Pancreas (tissue), 10 donors: ENCODE results near the gene ASZ1. TPM values are rescaled to one million over a fixed set of nuclear protein-coding genes. Genes with fewer than 3 reads are reported as not detected.

Experiments
- ATAC-seq, 4 donors: fragments of 200-7000 bp; cut with Tn5 transposase; one replicate each; pipeline versions ENCODE4 v1.8.0 to v1.9.1; 2020; ENCODE audit warnings: mild to moderate bottlenecking in 4 of 4, moderate library complexity in 4 of 4
- DNase-seq, 6 donors: peaks; one replicate each; pipeline ENCODE4 v3.0.0-alpha.2; 2020
- FAIRE-seq: peaks from 2 replicates; lab custom pipeline; 2012; peaks lifted over from hg19 to GRCh38; lab: Jason Lieb, UNC
- H3K27ac ChIP-seq, 4 donors: fragments of 200-600 bp; sonication (generic); 1 replicate in 3 of 4; 2 replicates in 1 of 4; pipeline versions ENCODE4 v1.5.0 to v1.8.0; 2020
- H3K27me3 ChIP-seq, 4 donors: fragments of 200-600 bp; one replicate each; pipeline ENCODE4 v1.8.0; 2021
- H3K36me3 ChIP-seq, 3 donors: fragments of 200-600 bp; sonication (generic) in 1 of 3; one replicate each; pipeline versions ENCODE4 v1.5.0 to v1.8.0; 2020 to 2021
- H3K4me1 ChIP-seq, 3 donors: fragments of 200-600 bp; one replicate each; pipeline ENCODE4 v1.8.0; 2021
- H3K4me3 ChIP-seq, 4 donors: fragments of 200-600 bp; sonication (generic) in 2 of 4; one replicate each; pipeline versions ENCODE4 v1.5.0 to v1.8.0; 2020 to 2021
- H3K9me3 ChIP-seq, 4 donors: fragments of 200-600 bp; one replicate each; pipeline ENCODE4 v1.8.0; 2021
- WGBS, 2 donors: extraction: QIAGEN DNeasy Blood & Tissue Kit; methylation state at CpG; one replicate each; pipeline ENCODE4 v1.1.7; 2013; 5-methylcytosine and 5-hydroxymethylcytosine counted together
- intact Hi-C, 3 donors: fragments of 100-400 bp; cut with DNase I; formaldehyde crosslinking; loops; one replicate each; pipeline versions ENCODE4 v1.11.1 to v1.14.2; 2022
- polyA plus RNA-seq, 2 donors: library from polyadenylated mRNA; stranded (reverse); fragments of 200-250 nt; gene quantifications; one replicate each; pipeline ENCODE4 v1.2.3, GENCODE V29; 2013
- total RNA-seq, 6 donors: library from RNA; stranded (reverse); fragmentation: NEBNext Ultra II Directional in 4 of 6; extraction: Animal tissue kit (Norgen Biotek cat#: 25700) in 4 of 6; gene quantifications; one replicate each; pipeline versions ENCODE4 v1.2.1 to v1.2.4, GENCODE V29; 2021 to 2023
- TF ChIP-seq, protein P1 (sequence below), 4 donors: fragments of 200-600 bp; sonication (generic) in 3 of 4; IDR thresholded peaks; one replicate each; pipeline versions ENCODE4 v1.5.0 to v1.8.0; 2021; ENCODE audit warnings: antibody characterized with exemption in 4 of 4
- donor health status: healthy with polysubstance abuse.
- donor health status: DM: no; HTN: no; CAD: no; lungs with moderate emphysema.
- donor health status: DM: no; HTN: no; CAD: no.
- donor health status: control.
- donor health status: control.
- donor health status: Bipolar disorder and iron deficiency.
- donor health status: DM: yes; HTN: yes; CAD: no.
- donor health status: DM: no; HTN: no; CAD: no.
- donor health status: DM: no; HTN: no; CAD: no.
- donor health status: DM: yes; HTN: yes; CAD: no.

Gene ASZ1
- total and polyA plus RNA-seq, 8 donors, result not detected

DNA sequence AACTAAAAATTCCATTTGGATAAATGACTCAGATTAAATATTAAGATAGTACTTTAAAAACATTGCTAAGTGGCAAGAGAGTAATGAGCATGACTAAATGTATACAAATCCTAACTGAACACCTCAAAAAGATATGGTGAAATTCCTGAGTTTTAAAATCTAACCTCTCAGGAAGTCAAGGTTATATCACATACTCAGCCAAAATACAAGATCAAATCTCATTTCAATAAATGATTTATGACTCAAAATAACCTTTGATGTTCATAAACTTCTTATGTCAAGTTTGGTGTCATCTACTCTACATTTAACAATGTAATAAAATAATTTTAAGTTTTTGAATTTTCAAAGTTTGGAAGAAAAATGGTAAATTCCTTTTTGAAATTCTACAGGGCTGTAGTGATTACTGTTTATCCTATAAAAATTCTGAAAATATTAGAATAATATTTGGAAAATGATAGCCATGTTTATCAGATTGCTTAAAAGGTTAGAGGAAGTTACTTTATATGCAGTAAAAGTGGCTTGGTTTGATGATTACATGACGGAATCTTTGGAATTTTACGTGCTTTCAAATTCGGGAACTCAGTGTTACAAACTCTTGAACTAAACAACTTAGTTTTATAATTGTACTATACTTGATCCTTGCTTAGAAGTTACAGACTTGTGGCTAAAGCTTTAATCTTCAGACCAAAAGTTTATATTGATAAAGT is 43.7 kb downstream of the ASZ1 start:
- Histone ChIP-seq H3K27ac (no peak overlapping the region), H3K4me1 (peaks cover 0 to 8% (median 0%) of the 10 kb centered on the region in 3 donors), H3K36me3 (no peaks in the 10 kb centered on the region), H3K27me3 (no peaks in the 10 kb centered on the region), H3K9me3 (no peaks in the 10 kb centered on the region), H3K4me3 (no peak overlapping the region)
- FAIRE-seq (no peak), ATAC-seq (no peak), DNase-seq (no peak)
- TF ChIP-seq, protein P1, sequence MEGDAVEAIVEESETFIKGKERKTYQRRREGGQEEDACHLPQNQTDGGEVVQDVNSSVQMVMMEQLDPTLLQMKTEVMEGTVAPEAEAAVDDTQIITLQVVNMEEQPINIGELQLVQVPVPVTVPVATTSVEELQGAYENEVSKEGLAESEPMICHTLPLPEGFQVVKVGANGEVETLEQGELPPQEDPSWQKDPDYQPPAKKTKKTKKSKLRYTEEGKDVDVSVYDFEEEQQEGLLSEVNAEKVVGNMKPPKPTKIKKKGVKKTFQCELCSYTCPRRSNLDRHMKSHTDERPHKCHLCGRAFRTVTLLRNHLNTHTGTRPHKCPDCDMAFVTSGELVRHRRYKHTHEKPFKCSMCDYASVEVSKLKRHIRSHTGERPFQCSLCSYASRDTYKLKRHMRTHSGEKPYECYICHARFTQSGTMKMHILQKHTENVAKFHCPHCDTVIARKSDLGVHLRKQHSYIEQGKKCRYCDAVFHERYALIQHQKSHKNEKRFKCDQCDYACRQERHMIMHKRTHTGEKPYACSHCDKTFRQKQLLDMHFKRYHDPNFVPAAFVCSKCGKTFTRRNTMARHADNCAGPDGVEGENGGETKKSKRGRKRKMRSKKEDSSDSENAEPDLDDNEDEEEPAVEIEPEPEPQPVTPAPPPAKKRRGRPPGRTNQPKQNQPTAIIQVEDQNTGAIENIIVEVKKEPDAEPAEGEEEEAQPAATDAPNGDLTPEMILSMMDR (IDR thresholded peaks at IDR 0.05), result no peak
- intact Hi-C loops, result loop anchor here in 1 of 3 donors (10.0 kb wide), 1 partner anchor 169 kb away; no protein-coding TSS in a partner anchor
- WGBS, 2 donors, result 39 to 44% methylated on average over 3 of the region's 3 CpGs

DNA sequence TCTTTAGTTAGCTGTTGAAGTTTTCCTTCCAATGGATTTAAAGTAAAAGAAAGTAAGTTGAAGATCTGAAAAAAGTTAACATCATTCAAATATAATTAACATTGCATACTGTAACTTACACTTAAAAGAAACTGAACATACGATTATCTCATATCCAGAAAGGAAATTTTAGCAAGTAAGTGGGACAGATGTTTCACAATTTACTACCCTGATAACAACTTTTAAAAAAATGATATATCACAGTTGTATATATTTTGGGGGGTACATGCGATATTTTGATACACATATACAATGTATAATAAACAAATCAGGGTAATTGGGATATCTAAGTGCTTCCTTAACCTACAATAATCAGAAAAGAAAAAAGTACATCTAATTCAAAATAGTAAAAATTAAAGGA is 44.2 kb downstream of the ASZ1 start:
- WGBS, 2 donors, result 71 to 75% methylated on average over 2 of the region's 2 CpGs
- ATAC-seq (no peak), FAIRE-seq (peak; percentile 9), DNase-seq (no peak)
- intact Hi-C loops, result loop anchor here in 1 of 3 donors (10.0 kb wide), 1 partner anchor 168 kb away; no protein-coding TSS in a partner anchor
- H3K36me3 ChIP-seq, result no peaks in the 10 kb centered on the region
- TF ChIP-seq, protein P1 (IDR thresholded peaks at IDR 0.05), result no peak
- H3K9me3 ChIP-seq, result no peaks in the 10 kb centered on the region
- H3K4me3 ChIP-seq, result no peak overlapping the region
- no peaks in the 10 kb centered on the region for H3K27me3 ChIP-seq
- peaks cover 0 to 8% (median 0%) of the 10 kb centered on the region in 3 donors for H3K4me1 ChIP-seq
- H3K27ac ChIP-seq, result no peak overlapping the region

DNA sequence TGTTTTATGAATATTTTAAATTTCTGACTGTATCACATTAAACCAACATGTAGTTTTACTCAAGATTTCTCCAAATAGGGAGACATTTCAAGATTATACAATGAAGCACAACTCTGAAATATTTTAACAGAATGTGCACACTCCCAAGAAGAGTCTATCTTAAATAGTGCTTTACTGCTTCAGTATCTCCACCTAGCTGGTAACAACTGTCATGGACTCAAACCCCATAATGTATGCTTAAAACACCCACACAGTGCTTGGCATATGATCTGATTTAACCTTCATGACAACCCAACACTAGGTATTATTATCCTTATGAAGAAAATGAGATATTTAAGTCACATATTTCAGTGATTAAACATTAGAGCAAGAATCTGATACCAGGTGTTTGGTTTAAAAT is 45.9 kb downstream of the ASZ1 start:
- FAIRE-seq, result no peak
- Histone ChIP-seq H3K27ac (no peak overlapping the region), H3K4me3 (no peak overlapping the region), H3K36me3 (no peaks in the 10 kb centered on the region), H3K9me3 (no peaks in the 10 kb centered on the region), H3K4me1 (peaks cover 0 to 8% (median 0%) of the 10 kb centered on the region in 3 donors), H3K27me3 (no peaks in the 10 kb centered on the region)
- ATAC-seq, result no peak
- intact Hi-C loops, result loop anchor here in 1 of 3 donors (10.0 kb wide), 1 partner anchor 167 kb away; no protein-coding TSS in a partner anchor
- TF ChIP-seq, protein P1 (IDR thresholded peaks at IDR 0.05), result no peak
- DNase-seq, result no peak

DNA sequence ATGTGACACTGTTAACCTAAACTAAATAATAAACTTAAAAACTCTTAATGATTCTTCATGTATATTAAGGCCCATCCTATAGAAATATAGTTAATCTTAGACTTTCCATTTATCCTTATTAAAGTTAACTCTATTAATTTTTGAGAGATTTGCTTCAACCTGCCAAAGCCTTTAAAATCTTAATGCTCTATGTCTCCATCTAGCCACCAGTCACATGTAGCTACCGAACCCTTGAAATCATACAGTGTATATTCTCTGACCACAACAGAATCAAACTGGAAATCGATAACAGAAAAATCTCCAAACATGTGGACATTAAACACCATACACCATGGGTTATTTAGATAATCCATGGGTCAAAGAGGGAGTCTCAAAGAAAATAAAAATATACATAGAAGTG is 51.9 kb downstream of the ASZ1 start:
- Histone ChIP-seq H3K27ac (no peak overlapping the region), H3K4me3 (no peak overlapping the region), H3K4me1 (no peaks in the 10 kb centered on the region), H3K27me3 (no peaks in the 10 kb centered on the region), H3K9me3 (no peaks in the 10 kb centered on the region), H3K36me3 (no peaks in the 10 kb centered on the region)
- FAIRE-seq (no peak), DNase-seq (no peak), ATAC-seq (no peak)
- TF ChIP-seq, protein P1 (IDR thresholded peaks at IDR 0.05), result no peak
- intact Hi-C loops, result no loop called here
- 57 to 67% methylated on average over 2 of the region's 2 CpGs for WGBS, 2 donors

DNA sequence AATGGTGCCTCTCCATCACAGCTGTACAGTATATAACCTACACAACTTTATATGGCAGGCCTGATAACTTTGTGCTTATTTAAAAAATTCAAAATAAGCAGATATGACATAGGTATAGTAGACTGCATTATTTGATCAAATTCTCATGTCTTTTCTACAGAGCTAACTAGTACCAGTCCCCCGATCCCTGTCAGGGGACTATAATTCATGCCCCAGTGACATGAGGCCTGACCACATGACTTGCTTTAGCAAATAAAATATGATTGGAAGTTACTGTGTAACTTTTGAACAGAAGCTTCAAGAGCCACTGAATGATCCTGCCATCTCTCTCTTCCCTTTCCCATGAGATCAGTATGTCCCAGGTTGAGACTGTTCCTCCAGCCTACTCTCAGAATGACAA is 55.2 kb downstream of the ASZ1 start:
- WGBS, 2 donors, result 79 to 85% methylated on average over 1 of the region's 1 CpG
- no peak overlapping the region for H3K27ac ChIP-seq
- ATAC-seq (no peak), DNase-seq (no peak), FAIRE-seq (no peak)
- no peak overlapping the region for H3K4me3 ChIP-seq
- H3K36me3 ChIP-seq, result no peaks in the 10 kb centered on the region
- no peaks in the 10 kb centered on the region for H3K27me3 ChIP-seq
- no peaks in the 10 kb centered on the region for H3K9me3 ChIP-seq
- H3K4me1 ChIP-seq, result no peaks in the 10 kb centered on the region
- intact Hi-C loops, result no loop called here
- TF ChIP-seq, protein P1 (IDR thresholded peaks at IDR 0.05), result no peak
